T-helper 22 cell (primary cell): Measurements from ENCODE around the gene REV3L.
"Not testable (repeated sequence)": the region's sequence is repeated elsewhere in the genome, so short reads cannot be mapped to it uniquely, and the experiment has no call there.

Experiments
- DNase-seq: peaks from one replicate; pipeline ENCODE4 v3.0.0-alpha.2; 2020; ENCODE audit warnings: low read depth

Gene REV3L

GRCh38 chr6:111377558-111378120 lies 105.4 kb downstream of the REV3L start:
- DNase-seq = no peak

- DNase-seq = no peak
These were observed 115.5 kb downstream of the REV3L start for GRCh38 chr6:111367393-111368088.

GRCh38 chr6:111361648-111362047 lies 121.4 kb downstream of the REV3L start:
- DNase-seq = no peak

GRCh38 chr6:111358454-111358853 lies 124.6 kb downstream of the REV3L start:
- no peak for DNase-seq

GRCh38 chr6:111357705-111358104 lies 125.3 kb downstream of the REV3L start:
- no peak for DNase-seq

- DNase-seq = no peak
These were observed 126.5 kb downstream of the REV3L start for GRCh38 chr6:111356551-111356950.

- no peak for DNase-seq
These were observed 128.1 kb downstream of the REV3L start for GRCh38 chr6:111354758-111355555.

- no peak for DNase-seq
These were observed 129.0 kb downstream of the REV3L start for GRCh38 chr6:111353912-111354462.

- no peak for DNase-seq
These were observed 135.4 kb downstream of the REV3L start for GRCh38 chr6:111347589-111347988.

GRCh38 chr6:111342913-111343312 lies 140.1 kb downstream of the REV3L start:
- DNase-seq = no peak

- no peak for DNase-seq
These were observed 143.7 kb downstream of the REV3L start for GRCh38 chr6:111339294-111339693.

- DNase-seq = no peak
These were observed 144.2 kb downstream of the REV3L start for GRCh38 chr6:111338843-111339242.

GRCh38 chr6:111337829-111338236 lies 145.2 kb downstream of the REV3L start:
- no peak for DNase-seq

GRCh38 chr6:111329882-111330633 lies 153.0 kb downstream of the REV3L start:
- no peak for DNase-seq

- DNase-seq = no peak
These were observed 156.5 kb downstream of the REV3L start for GRCh38 chr6:111326563-111326962.

GRCh38 chr6:111322145-111322544 lies 160.9 kb downstream of the REV3L start:
- DNase-seq = no peak

- DNase-seq = not testable (repeated sequence)
These were observed 175.1 kb downstream of the REV3L start for GRCh38 chr6:111307950-111308349.

- no peak for DNase-seq
These were observed 175.7 kb downstream of the REV3L start for GRCh38 chr6:111307275-111307858.

- no peak for DNase-seq
These were observed 176.7 kb downstream of the REV3L start for GRCh38 chr6:111306104-111306888.

GRCh38 chr6:111301946-111302345 lies 181.1 kb downstream of the REV3L start:
- DNase-seq = no peak
